H1 (cell line): ENCODE data around the gene TMEM163. TPM values are rescaled to one million over a fixed set of nuclear protein-coding genes. Genes with fewer than 3 reads are reported as not detected.

Experiments used
- CTCF ChIA-PET: fragments of 300-600 bp; sonication (Branson Sonifier 250); formaldehyde crosslinking; loops from one replicate; lab custom pipeline; 2021; ENCODE audit not compliant: partially characterized antibody; lab: Charles Lee
- POLR2A ChIA-PET: fragments of 300-600 bp; sonication (Branson Sonifier 250); formaldehyde crosslinking; loops from one replicate; lab custom pipeline; 2021; ENCODE audit warnings: inconsistent platforms; ENCODE audit not compliant: partially characterized antibody; lab: Charles Lee
- DNase-seq, 2 experiments: peaks; one replicate each; pipeline versions ENCODE4 v3.0.0 to v3.0.0-alpha.2; 2010 to 2022; ENCODE audit warnings: low spot score in 2 of 2, low read depth in 1 of 2, mixed read lengths in 1 of 2
- FAIRE-seq: peaks from 2 replicates; lab custom pipeline; 2011; peaks lifted over from hg19 to GRCh38; lab: Jason Lieb, UNC
- H2AFZ ChIP-seq: 2 replicates; pipeline ENCODE4 v1.8.1; 2012; ENCODE audit warnings: low read length, inconsistent platforms
- H2AK5ac ChIP-seq: 2 replicates; pipeline ENCODE4 v1.6.1; 2013; ENCODE audit warnings: low read depth, low read length
- H2BK120ac ChIP-seq: replicated peaks from 2 replicates; pipeline ENCODE3; 2013; ENCODE audit warnings: low read depth, low read length, inconsistent platforms
- H2BK12ac ChIP-seq: 2 replicates; pipeline ENCODE4 v1.6.1; 2013; ENCODE audit warnings: low read depth, low read length
- H2BK15ac ChIP-seq: 2 replicates; pipeline ENCODE4 v1.6.1; 2013; ENCODE audit warnings: low read length
- H2BK20ac ChIP-seq: 2 replicates; pipeline ENCODE4 v1.6.1; 2013; ENCODE audit warnings: low read length
- H2BK5ac ChIP-seq: 2 replicates; pipeline ENCODE4 v1.6.1; 2013; ENCODE audit warnings: low read depth, low read length
- H3K14ac ChIP-seq: 2 replicates; pipeline ENCODE4 v1.6.1; 2013; ENCODE audit warnings: inconsistent platforms; ENCODE audit not compliant: insufficient read length
- H3K18ac ChIP-seq: 2 replicates; pipeline ENCODE4 v1.6.1; 2013; ENCODE audit warnings: low read length; ENCODE audit errors: extremely low read depth
- H3K23ac ChIP-seq: 2 replicates; pipeline ENCODE4 v1.6.1; 2013; ENCODE audit warnings: inconsistent platforms; ENCODE audit not compliant: insufficient read length
- H3K23me2 ChIP-seq: 2 replicates; pipeline ENCODE4 v1.6.1; 2013; ENCODE audit warnings: low read depth, low read length
- H3K27ac ChIP-seq: 2 replicates; pipeline ENCODE4 v1.6.1; 2011; ENCODE audit warnings: low read depth, low read length, inconsistent platforms
- H3K27me3 ChIP-seq, 4 experiments: replicated peaks in 1 of 4; 1 replicate in 1 of 4; 2 replicates in 3 of 4; pipeline versions ENCODE4 v1.6.1 to v1.8.1; 2011 to 2013; ENCODE audit warnings: low read length in 3 of 4, mild to moderate bottlenecking in 3 of 4, inconsistent platforms in 2 of 4, mixed read lengths in 2 of 4, moderate library complexity in 1 of 4; ENCODE audit not compliant: control insufficient read depth in 3 of 4, insufficient read depth in 3 of 4; ENCODE audit errors: extremely low read depth in 1 of 4
- H3K36me3 ChIP-seq, 4 experiments: 2 replicates each; pipeline versions ENCODE4 v1.6.1 to v1.8.1; 2011 to 2013; ENCODE audit warnings: mild to moderate bottlenecking in 4 of 4, low read length in 3 of 4, moderate library complexity in 2 of 4, control low read depth in 1 of 4, inconsistent platforms in 1 of 4; ENCODE audit not compliant: insufficient read depth in 4 of 4, control insufficient read depth in 2 of 4
- H3K4ac ChIP-seq: replicated peaks from 2 replicates; pipeline ENCODE3; 2013; ENCODE audit warnings: low read length, low read depth, mixed read lengths, inconsistent platforms; ENCODE audit not compliant: insufficient read length
- H3K4me1 ChIP-seq, 4 experiments: replicated peaks in 1 of 4; 1 replicate in 1 of 4; 2 replicates in 3 of 4; pipeline versions ENCODE4 v1.6.1 to v1.8.1; 2011 to 2013; ENCODE audit warnings: low read length in 3 of 4, inconsistent platforms in 2 of 4, mixed read lengths in 1 of 4; ENCODE audit not compliant: insufficient read depth in 4 of 4, control insufficient read depth in 3 of 4
- H3K4me2 ChIP-seq, 2 experiments: 2 replicates each; pipeline versions ENCODE4 v1.6.1 to v1.8.1; 2011 to 2013; ENCODE audit warnings: low read depth in 2 of 2, low read length in 2 of 2, control low read depth in 1 of 2, inconsistent platforms in 1 of 2, mild to moderate bottlenecking in 1 of 2; ENCODE audit not compliant: insufficient read depth in 1 of 2
- H3K4me3 ChIP-seq, 4 experiments: fragments of 200-600, 300-600 bp in 1 of 4; sonication (generic), shearing (Covaris generic), sonication (Bioruptor Twin) in 1 of 4; 2 replicates each; pipeline versions ENCODE4 v1.5.1 to v1.8.1; 2011 to 2016; ENCODE audit warnings: low read length in 4 of 4, low read depth in 3 of 4, control low read depth in 2 of 4, inconsistent platforms in 2 of 4, mild to moderate bottlenecking in 2 of 4, mixed read lengths in 1 of 4, moderate library complexity in 1 of 4; ENCODE audit not compliant: insufficient read depth in 2 of 4; ENCODE audit errors: extremely low read depth in 1 of 4
- H3K56ac ChIP-seq: replicated peaks from 2 replicates; pipeline ENCODE3; 2013; ENCODE audit warnings: low read depth, mild to moderate bottlenecking, mixed read lengths, low read length, inconsistent platforms; ENCODE audit not compliant: insufficient read length
- H3K79me1 ChIP-seq: 2 replicates; pipeline ENCODE4 v1.6.1; 2013; ENCODE audit warnings: low read depth, low read length, control low read depth
- H3K79me2 ChIP-seq, 2 experiments: 2 replicates each; pipeline versions ENCODE4 v1.6.1 to v1.8.1; 2012 to 2013; ENCODE audit warnings: low read length in 2 of 2, mild to moderate bottlenecking in 2 of 2, inconsistent platforms in 1 of 2; ENCODE audit not compliant: insufficient read depth in 2 of 2, control insufficient read depth in 1 of 2
- H3K9ac ChIP-seq, 4 experiments: replicated peaks in 1 of 4; 1 replicate in 1 of 4; 2 replicates in 3 of 4; pipeline versions ENCODE4 v1.6.1 to v1.8.1; 2011 to 2013; ENCODE audit warnings: low read depth in 3 of 4, low read length in 3 of 4, control low read depth in 2 of 4, mild to moderate bottlenecking in 2 of 4, moderate library complexity in 2 of 4, inconsistent platforms in 1 of 4; ENCODE audit errors: extremely low read depth in 1 of 4
- H3K9me3 ChIP-seq, 2 experiments: 2 replicates each; pipeline versions ENCODE4 v1.6.1 to v1.8.1; 2012 to 2013; ENCODE audit warnings: mild to moderate bottlenecking in 2 of 2, moderate library complexity in 2 of 2, control low read depth in 1 of 2, inconsistent platforms in 1 of 2, low read depth in 1 of 2, low read length in 1 of 2, mixed read lengths in 1 of 2; ENCODE audit not compliant: insufficient read depth in 2 of 2
- H4K20me1 ChIP-seq, 2 experiments: replicated peaks in 1 of 2; 2 replicates each; pipeline versions ENCODE3 to v1.8.1; 2011 to 2013; ENCODE audit warnings: inconsistent platforms in 2 of 2, low read length in 2 of 2, mild to moderate bottlenecking in 1 of 2; ENCODE audit not compliant: insufficient read depth in 2 of 2, control insufficient read depth in 1 of 2
- H4K5ac ChIP-seq: 2 replicates; pipeline ENCODE4 v1.6.1; 2013; ENCODE audit warnings: low read length, low read depth, mixed read lengths, inconsistent platforms; ENCODE audit not compliant: insufficient read length
- H4K8ac ChIP-seq: 2 replicates; pipeline ENCODE4 v1.8.0; 2013; ENCODE audit warnings: mild to moderate bottlenecking, moderate library complexity, low read length, inconsistent platforms; ENCODE audit not compliant: insufficient read depth; ENCODE audit errors: extremely low read depth
- H4K91ac ChIP-seq: replicated peaks from 2 replicates; pipeline ENCODE3; 2013; ENCODE audit warnings: low read length, mixed read lengths, inconsistent platforms; ENCODE audit not compliant: insufficient read length
- CEBPB ChIP-seq: IDR thresholded peaks from 2 replicates; pipeline ENCODE4 v1.6.1; 2012; ENCODE audit warnings: low read depth, low read length
- RFX5 ChIP-seq: IDR thresholded peaks from 2 replicates; pipeline ENCODE4 v1.6.1; 2011; ENCODE audit warnings: low read depth, low read length, improper control_type of control experiment, borderline replicate concordance
- RXRA ChIP-seq: IDR thresholded peaks from 2 replicates; pipeline ENCODE4 v1.6.1; 2011; ENCODE audit warnings: low read depth, mild to moderate bottlenecking, low read length, moderate library complexity; ENCODE audit not compliant: insufficient read depth
- WGBS, 2 experiments: shearing (Covaris generic) in 1 of 2; methylation state at CpG; one replicate each; pipeline versions ENCODE4 v1.1.6 to v1.1.7; 2013 to 2015; ENCODE audit warnings: low lambda C conversion rate in 2 of 2, mixed read lengths in 2 of 2, inconsistent platforms in 1 of 2, low coverage in 1 of 2, missing lambda C conversion rate in 1 of 2; ENCODE audit not compliant: insufficient replicate concordance in 2 of 2, insufficient coverage in 1 of 2, insufficient read length in 1 of 2; ENCODE audit errors: extremely low coverage in 1 of 2, missing lambda C conversion rate in 1 of 2; 5-methylcytosine and 5-hydroxymethylcytosine counted together
- polyA plus RNA-seq, 7 experiments: library from polyadenylated mRNA; depleted of rRNA in 3 of 7; stranded (reverse) in 5 of 7; unstranded in 2 of 7; fragments of >200 nt in 5 of 7; fragments of 200-250 nt in 2 of 7; gene quantifications; 1 replicate in 5 of 7; 2 replicates in 1 of 7; 4 replicates in 1 of 7; pipeline versions ENCODE4 v1.2.1 to v1.2.3, GENCODE V29; 2011 to 2013; ENCODE audit warnings: missing spikeins in 2 of 7, mixed read lengths in 2 of 7
- total RNA-seq: library from RNA; stranded (reverse); fragmentation: NEBNext Ultra II Directional; extraction: Animal tissue kit (Norgen Biotek cat#: 25700); gene quantifications from 2 replicates; pipeline ENCODE4 v1.2.1, GENCODE V29; 2021

TMEM163 gene
- total and polyA plus RNA-seq, 2 of the 8 experiments (the other 6 are each of a cell fraction or from before 2014, with no cell fraction given): 2.8 to 3.2 TPM

DNA sequence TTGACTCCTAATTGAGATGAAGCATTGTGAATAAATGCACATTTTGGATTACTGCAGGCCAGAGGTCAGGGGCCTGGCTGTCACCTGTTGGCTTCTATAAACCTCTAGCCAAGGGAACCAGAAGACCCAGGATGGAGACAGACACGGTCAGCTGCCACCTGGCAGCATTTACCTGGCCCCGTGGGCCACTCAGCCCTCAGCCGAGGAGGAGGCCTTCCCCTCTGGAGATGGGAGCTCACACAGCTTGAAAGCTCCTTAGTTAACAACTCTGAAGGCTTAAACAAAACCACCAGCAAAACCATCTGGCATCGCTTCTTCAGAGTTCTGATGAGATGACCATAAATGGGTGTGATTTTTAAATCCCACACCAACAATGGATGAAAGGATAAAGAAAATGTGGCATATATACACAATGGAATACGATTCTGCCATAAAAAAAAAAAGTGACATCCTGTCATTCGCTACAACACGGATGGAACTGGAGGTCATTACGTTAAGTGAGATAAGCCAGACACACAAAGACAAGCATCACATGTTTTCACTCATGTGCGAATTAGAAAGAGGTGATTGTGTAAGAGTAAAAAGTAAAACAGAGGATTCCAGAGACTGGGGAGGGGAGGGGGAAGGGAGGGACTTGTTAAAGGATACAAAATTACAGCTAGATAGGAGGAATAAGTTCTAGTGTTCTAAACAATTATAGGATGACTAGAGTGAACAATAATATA is 218.4 kb downstream of the TMEM163 start:
- Histone ChIP-seq H3K4me3 (no peak overlapping the region), H4K5ac (no peak overlapping the region), H3K23me2 (no peaks in the 10 kb centered on the region), H3K4me1 (peaks cover 0 to 8% (median 0%) of the 10 kb centered on the region in 4 experiments; a peak in 4 of 7 replicates), H2BK12ac (no peak overlapping the region), H4K20me1 (no peaks in the 10 kb centered on the region), H3K79me2 (no peaks in the 10 kb centered on the region), H3K79me1 (no peaks in the 10 kb centered on the region), H3K18ac (no peak overlapping the region), H4K8ac (no peak overlapping the region), H3K56ac (no peak overlapping the region), H2BK20ac (no peak overlapping the region), H2BK15ac (no peak overlapping the region), H2BK5ac (no peak overlapping the region), H3K36me3 (no peaks in the 10 kb centered on the region), H3K4ac (no peak overlapping the region), H3K14ac (no peak overlapping the region), H4K91ac (no peak overlapping the region), H3K27me3 (no peaks in the 10 kb centered on the region), H3K27ac (no peak overlapping the region), H3K4me2 (no peak overlapping the region), H2AFZ (no peak overlapping the region), H2AK5ac (no peak overlapping the region), H3K9ac (no peak overlapping the region), H2BK120ac (no peak overlapping the region), H3K9me3 (no peaks in the 10 kb centered on the region), H3K23ac (no peak overlapping the region)
- CTCF ChIA-PET: interaction anchor here (0.6 to 1.9 kb wide), 7 partner anchors 10 to 462 kb away, joined by 3 to 6 read pairs (median 3); no protein-coding TSS in a partner anchor
- FAIRE-seq (no peak), DNase-seq (no peak)
- TF ChIP-seq RXRA (no peak), RFX5 (no peak), CEBPB (0 out of 2 replicates have a peak, but pooled peaks have one; percentile 4)
- 88% methylated on average over 9 of the region's 9 CpGs; no CpG with 5 or more reads in 1 of the 2 experiments for WGBS, 2 experiments
- POLR2A ChIA-PET: interaction anchor here (0.6 kb wide), 1 partner anchor 555 kb away, joined by 3 read pairs; no protein-coding TSS in a partner anchor
